Stimulated activated CD8-positive, alpha-beta memory T cell treated with anti-CD3 and anti-CD28 coated beads, Interleukin-12 subunit alpha, Interleukin-12 subunit beta, amount 100 ng/mL, for 4 hours (primary cell): ENCODE results near the gene CRELD1.
A peak's percentile ranks its signal among the peaks of the same experiment; 100 is the strongest.
"Not testable (repeated sequence)": the region's sequence is repeated elsewhere in the genome, so short reads cannot be mapped to it uniquely, and the experiment has no call there.

ENCODE experiments used
- DNase-seq: peaks from one replicate; pipeline ENCODE4 v3.0.0-alpha.2; 2020; ENCODE audit warnings: low read depth

CRELD1 gene, protein sequence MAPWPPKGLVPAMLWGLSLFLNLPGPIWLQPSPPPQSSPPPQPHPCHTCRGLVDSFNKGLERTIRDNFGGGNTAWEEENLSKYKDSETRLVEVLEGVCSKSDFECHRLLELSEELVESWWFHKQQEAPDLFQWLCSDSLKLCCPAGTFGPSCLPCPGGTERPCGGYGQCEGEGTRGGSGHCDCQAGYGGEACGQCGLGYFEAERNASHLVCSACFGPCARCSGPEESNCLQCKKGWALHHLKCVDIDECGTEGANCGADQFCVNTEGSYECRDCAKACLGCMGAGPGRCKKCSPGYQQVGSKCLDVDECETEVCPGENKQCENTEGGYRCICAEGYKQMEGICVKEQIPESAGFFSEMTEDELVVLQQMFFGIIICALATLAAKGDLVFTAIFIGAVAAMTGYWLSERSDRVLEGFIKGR

DNA sequence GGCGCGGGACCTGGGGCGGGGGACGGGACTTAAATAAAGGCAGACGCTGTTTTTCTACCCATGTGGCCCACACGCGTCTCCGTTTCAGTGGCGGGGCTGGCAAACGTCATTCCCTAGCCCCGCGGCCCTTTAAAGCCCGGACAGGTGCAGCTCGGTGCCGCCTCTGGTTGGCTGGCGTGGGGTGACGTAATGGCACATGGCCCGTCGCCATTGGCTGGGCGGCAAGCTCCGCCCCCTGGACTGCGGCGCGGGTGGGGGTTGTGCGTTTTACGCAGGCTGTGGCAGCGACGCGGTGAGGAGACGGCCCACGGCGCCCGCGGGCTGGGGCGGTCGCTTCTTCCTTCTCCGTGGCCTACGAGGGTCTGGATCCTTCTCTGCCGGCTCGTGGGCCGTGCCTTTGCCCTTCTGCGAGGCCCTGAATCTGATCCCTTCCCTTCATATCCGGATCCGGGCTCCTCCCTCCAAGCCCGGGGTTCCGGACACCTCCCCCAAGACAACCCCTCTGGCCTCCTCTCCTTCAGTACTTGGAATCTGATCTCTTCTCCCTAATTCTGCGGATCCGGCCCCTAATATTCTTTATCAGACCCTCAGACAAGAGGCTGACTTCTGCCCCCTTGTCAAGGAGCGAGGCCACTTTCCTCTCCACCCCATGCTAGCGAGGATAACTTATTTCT, at the start of gene CRELD1:
Gene CRELD1, plus strand, starts transcription at position 274 of the 674 bp plus-strand sequence. CDS start 605 bp downstream, outside the sequence.
- DNase-seq: peak; percentile 96

GRCh38 chr3:9884555-9885165, 49.0 kb upstream of the CRELD1 start:
- DNase-seq: no peak

GRCh38 chr3:9886328-9886727, 47.3 kb upstream of the CRELD1 start:
- DNase-seq: no peak

DNA sequence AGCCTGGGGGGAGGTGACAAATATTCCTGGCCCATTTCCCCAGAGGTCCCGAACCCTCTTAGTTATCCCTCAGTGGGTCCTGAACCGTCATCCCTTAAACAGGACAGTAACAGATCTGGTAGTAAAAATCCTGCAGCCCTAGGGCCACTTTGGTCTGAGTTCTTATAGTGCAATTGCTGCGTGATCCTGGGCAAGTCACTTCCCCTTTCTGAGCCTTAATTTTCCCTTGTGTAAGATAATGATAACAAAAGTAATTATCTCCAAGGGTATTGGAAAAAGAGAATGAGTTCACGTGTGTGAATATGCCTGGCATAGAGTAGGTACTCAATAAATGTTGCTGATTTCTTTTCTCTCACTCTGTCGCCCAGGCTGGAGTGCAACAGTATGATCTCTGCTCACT, 46.2 kb upstream of the CRELD1 start:
- no peak for DNase-seq

DNA sequence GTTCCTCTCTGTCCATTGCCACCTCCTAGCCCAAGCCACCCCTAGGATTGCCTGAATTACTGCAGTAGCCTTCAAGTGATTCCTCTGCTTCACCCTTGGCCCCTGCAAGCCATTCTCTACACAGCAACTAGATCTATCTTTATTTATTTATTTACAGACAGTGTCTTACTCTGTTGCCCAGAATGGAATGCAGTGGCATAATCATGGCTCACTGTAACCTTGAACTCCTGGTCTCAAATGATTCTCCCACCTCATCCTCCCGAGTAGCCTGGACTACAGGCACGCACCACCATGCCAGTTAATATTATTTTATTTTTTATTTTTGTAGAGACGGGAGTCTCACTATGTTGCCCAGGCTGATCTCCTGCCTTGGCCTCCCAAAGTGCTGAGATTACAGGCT, 45.1 kb upstream of the CRELD1 start:
- no peak for DNase-seq

GRCh38 chr3:9889405-9889804, 44.2 kb upstream of the CRELD1 start:
- DNase-seq: no peak

DNA sequence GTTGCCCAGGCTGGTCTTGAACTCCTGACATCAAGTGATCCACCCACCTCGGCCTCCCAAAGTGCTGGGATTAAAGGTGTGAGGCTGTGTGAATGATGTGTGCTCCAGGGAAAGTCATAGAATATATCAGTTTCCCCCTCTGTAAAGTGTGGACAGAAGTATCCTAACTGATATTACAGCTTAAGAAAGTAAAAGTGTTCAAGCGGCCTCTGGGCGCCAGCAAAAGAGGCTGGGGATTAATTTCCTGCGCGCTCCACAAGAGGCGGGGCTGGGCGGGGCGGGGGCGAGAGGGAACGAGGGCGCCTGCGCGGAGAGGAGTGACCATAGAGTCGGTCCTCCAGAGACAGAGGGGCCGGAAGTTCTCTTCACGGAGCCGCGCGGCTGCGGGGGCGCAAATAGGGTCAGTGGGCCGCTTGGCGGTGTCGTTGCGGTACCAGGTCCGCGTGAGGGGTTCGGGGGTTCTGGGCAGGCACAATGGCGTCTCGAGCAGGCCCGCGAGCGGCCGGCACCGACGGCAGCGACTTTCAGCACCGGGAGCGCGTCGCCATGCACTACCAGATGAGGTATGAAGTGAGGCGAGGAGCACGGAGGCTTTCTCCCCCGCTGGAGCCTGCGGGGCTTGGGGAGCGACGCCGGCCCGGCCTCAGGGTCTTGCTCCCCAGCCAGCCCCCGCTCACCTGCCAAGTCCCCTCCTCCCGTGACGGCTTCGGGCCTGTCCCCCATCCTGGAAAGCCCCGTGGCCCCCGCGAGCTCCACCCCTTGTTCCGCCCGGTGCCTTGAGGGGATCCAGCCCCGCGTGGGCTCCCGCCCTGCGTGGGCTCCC, 43.2 kb upstream of the CRELD1 start, which contains the start of gene JAGN1:
Gene JAGN1, plus strand, starts transcription at position 362 of the 823 bp plus-strand sequence. Its CDS starts 113 bp downstream, at position 475.
- DNase-seq: peak; percentile 86

GRCh38 chr3:9891072-9891622, 42.5 kb upstream of the CRELD1 start:
- no peak for DNase-seq

- no peak for DNase-seq
Observed at GRCh38 chr3:9893739-9894138, 39.9 kb upstream of the CRELD1 start.

GRCh38 chr3:9895715-9896114, 37.9 kb upstream of the CRELD1 start:
- not testable (repeated sequence) for DNase-seq

DNA sequence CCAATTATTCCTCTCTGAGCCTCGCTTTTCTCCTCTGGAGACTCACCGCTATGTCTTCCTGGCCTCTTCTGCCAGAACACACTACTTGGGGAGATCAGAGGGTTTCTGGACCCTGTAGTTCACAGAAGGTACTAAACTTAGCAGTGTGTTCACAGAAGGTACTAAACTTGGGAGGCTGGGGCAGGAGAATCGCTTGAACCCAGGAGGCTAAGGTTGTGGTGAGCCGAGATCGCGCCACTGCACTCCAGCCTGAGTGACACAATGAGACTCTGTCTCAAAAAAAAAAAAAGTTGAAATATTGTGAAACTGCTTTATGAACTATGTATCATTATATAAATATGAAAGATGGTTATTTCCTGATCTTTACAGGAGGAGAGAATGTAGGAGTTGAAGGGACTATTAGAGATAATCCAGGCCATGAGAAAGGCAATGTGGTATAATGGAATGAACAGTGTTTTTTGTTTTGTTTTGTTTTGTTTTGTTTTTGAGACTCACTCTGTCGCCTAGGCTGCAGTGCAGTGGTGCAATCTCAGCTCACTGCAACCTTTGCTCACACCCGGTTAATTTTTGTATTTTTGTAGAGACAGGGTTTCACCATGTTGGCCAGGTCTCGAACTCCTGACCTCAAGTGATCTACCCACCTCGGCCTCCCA, 36.8 kb upstream of the CRELD1 start:
- not testable (repeated sequence) for DNase-seq

GRCh38 chr3:9897408-9898372, 35.9 kb upstream of the CRELD1 start:
- no peak for DNase-seq

GRCh38 chr3:9898467-9899241, 35.0 kb upstream of the CRELD1 start:
- no peak for DNase-seq

DNA sequence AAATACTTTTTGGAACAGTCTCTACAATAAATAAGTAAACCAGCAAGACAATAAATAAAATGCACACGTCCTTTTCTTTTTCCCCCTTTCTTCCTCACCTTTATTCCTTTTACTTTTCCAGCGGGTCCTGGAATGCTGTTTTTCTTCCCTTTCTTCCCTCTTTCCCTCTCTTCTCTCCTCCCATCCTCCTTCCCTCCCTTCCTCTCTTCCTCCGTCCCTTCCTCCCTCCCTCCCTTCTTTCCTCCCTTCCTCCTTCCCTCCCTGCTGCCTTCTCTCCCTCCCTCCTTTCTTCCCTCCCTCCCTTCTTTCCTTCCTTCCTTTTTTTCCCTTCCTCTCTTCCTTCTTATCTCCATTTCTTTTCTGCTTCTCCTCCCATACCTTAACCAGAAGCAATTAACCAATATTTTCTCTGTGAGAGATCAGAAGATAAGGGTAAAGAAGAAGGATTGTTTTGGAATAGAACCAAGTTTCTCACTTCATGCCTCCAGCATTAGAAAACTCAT, 34.3 kb upstream of the CRELD1 start:
- DNase-seq: no peak

- not testable (repeated sequence) for DNase-seq
Observed at GRCh38 chr3:9900965-9901415, 32.6 kb upstream of the CRELD1 start.

DNA sequence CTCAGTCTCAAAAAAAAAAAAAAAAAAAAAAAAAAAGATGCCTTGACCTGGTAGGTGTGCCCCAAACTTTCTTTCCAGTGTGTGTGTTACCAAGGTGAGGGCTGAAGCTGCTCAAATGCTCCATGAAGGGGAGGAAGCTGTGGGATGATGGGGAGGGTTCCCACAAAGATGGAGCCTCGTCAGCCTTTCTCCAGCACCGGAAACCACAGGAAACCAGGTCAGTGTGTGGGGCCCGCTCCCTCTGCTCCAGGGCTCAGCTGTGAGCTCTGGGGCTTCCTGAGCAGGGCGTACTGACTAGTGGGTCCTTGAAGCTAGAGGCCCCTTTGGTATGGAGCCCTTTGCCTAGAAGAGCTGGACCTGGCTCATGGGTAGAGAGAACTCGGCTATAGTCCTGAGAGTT, 31.7 kb upstream of the CRELD1 start:
- DNase-seq: no peak

- DNase-seq: no peak
Observed at GRCh38 chr3:9902372-9903237, 31.0 kb upstream of the CRELD1 start, which contains the start of gene IL17RE. Gene IL17RE, plus strand, starts transcription at chr3:9902848. Its CDS starts 85 bp downstream, at chr3:9902933.

DNA sequence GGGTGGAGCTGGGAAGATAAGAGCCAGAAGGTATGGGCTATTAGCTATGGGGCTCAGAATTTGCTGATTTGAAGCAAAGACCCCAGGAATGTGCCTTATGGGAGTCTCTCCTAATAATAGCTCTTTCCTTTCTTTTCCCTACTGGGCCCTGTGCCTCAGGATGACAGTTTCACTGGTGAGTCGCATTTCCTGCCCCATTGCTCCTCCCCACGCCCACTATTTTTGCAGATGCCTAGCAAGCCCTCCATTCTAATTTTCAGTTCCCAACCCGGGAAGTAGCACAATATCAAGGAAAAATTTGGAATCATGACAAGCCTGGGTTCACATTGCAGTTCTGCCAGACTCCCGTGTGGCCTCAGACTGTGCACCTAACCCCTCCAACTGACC, 30.4 kb upstream of the CRELD1 start:
- DNase-seq: no peak
